KMS-11 (cell line): ENCODE measurements around the gene CATSPERD.

ENCODE experiments used
- H2AFZ ChIP-seq: fragments of 200-600 bp; sonication (generic); 2 replicates; pipeline ENCODE4 v1.6.1; 2016; ENCODE audit warnings: antibody characterized with exemption, mixed run types, low read depth
- H3K27ac ChIP-seq: fragments of 200-600 bp; sonication (generic); 2 replicates; pipeline ENCODE4 v1.6.1; 2016; ENCODE audit warnings: mild to moderate bottlenecking, mixed run types
- H3K27me3 ChIP-seq: fragments of 200-600 bp; sonication (generic); 2 replicates; pipeline ENCODE4 v1.6.1; 2017; ENCODE audit warnings: mild to moderate bottlenecking, low read depth, mixed run types, moderate library complexity; ENCODE audit not compliant: insufficient read depth
- H3K36me3 ChIP-seq: fragments of 200-600 bp; sonication (generic); 2 replicates; pipeline ENCODE4 v1.6.1; 2017; ENCODE audit warnings: mild to moderate bottlenecking, mixed run types; ENCODE audit not compliant: insufficient read depth
- H3K4me1 ChIP-seq: fragments of 200-600 bp; sonication (generic); 2 replicates; pipeline ENCODE4 v1.6.1; 2016; ENCODE audit warnings: mild to moderate bottlenecking, low read depth, mixed run types; ENCODE audit not compliant: poor library complexity, severe bottlenecking
- H3K4me2 ChIP-seq: fragments of 200-600 bp; sonication (generic); 2 replicates; pipeline ENCODE4 v1.7.0; 2016; ENCODE audit warnings: mild to moderate bottlenecking, mixed run types
- H3K4me3 ChIP-seq: fragments of 200-600 bp; sonication (generic); IDR thresholded peaks from 2 replicates; pipeline ENCODE4 v1.6.1; 2017; ENCODE audit warnings: low read depth, low read length, mixed read lengths; ENCODE audit not compliant: insufficient read depth
- H3K79me2 ChIP-seq: fragments of 200-600 bp; sonication (generic); 2 replicates; pipeline ENCODE4 v1.6.1; 2016; ENCODE audit warnings: low read depth, mixed run types; ENCODE audit not compliant: insufficient read depth
- H3K9ac ChIP-seq: fragments of 200-600 bp; sonication (generic); 2 replicates; pipeline ENCODE4 v1.6.1; 2016; ENCODE audit warnings: mild to moderate bottlenecking, mixed run types
- H4K20me1 ChIP-seq: fragments of 200-600 bp; sonication (generic); 2 replicates; pipeline ENCODE4 v1.6.1; 2016; ENCODE audit warnings: mild to moderate bottlenecking, mixed run types; ENCODE audit not compliant: insufficient read depth
- CTCF ChIP-seq: fragments of 200-600 bp; sonication (generic); conservative IDR thresholded peaks from 2 replicates; pipeline ENCODE4 v1.6.1; 2017; ENCODE audit warnings: low read depth, mild to moderate bottlenecking, antibody characterized with exemption, low read length, moderate library complexity, mixed read lengths

The CATSPERD gene

GRCh38 chr19:5822181-5822844 is 101.9 kb downstream of the CATSPERD start:
- Histone ChIP-seq H4K20me1 (no peaks in the 10 kb centered on the region), H3K27me3 (no peaks in the 10 kb centered on the region), H3K4me2 (no peak overlapping the region), H3K79me2 (no peaks in the 10 kb centered on the region), H3K4me1 (peaks cover 13% of the 10 kb centered on the region), H3K4me3 (no peak overlapping the region), H3K36me3 (no peaks in the 10 kb centered on the region), H3K27ac (no peak overlapping the region), H2AFZ (no peak overlapping the region), H3K9ac (no peak overlapping the region)
- TF ChIP-seq CTCF, result no peak

- no peak overlapping the region for H3K9ac ChIP-seq
- no peak for TF ChIP-seq CTCF
- no peak overlapping the region for H2AFZ ChIP-seq
- no peak overlapping the region for H3K27ac ChIP-seq
- peaks cover 14% of the 10 kb centered on the region for H3K4me1 ChIP-seq
- no peaks in the 10 kb centered on the region for H3K79me2 ChIP-seq
- H3K36me3 ChIP-seq, result no peaks in the 10 kb centered on the region
- H3K4me3 ChIP-seq, result no peak overlapping the region
- H3K27me3 ChIP-seq, result no peaks in the 10 kb centered on the region
- no peaks in the 10 kb centered on the region for H4K20me1 ChIP-seq
- no peak overlapping the region for H3K4me2 ChIP-seq
These were observed 103.3 kb downstream of the CATSPERD start for GRCh38 chr19:5823579-5824281.

GRCh38 chr19:5824751-5825150 is 104.3 kb downstream of the CATSPERD start:
- Histone ChIP-seq H3K4me1 (peaks cover 14% of the 10 kb centered on the region), H3K9ac (no peak overlapping the region)

GRCh38 chr19:5825178-5825577 is 104.7 kb downstream of the CATSPERD start:
- H3K9ac ChIP-seq, result no peak overlapping the region

More at GRCh38 chr19:5824751-5825150, 104.3 kb downstream of the CATSPERD start:
- Histone ChIP-seq H3K4me2 (no peak overlapping the region), H3K79me2 (no peaks in the 10 kb centered on the region), H4K20me1 (no peaks in the 10 kb centered on the region), H2AFZ (no peak overlapping the region), H3K36me3 (no peaks in the 10 kb centered on the region), H3K4me3 (no peak overlapping the region), H3K27me3 (no peaks in the 10 kb centered on the region), H3K27ac (no peak overlapping the region)
- TF ChIP-seq CTCF, result no peak

More at GRCh38 chr19:5825178-5825577, 104.7 kb downstream of the CATSPERD start:
- Histone ChIP-seq H3K79me2 (no peaks in the 10 kb centered on the region), H4K20me1 (no peaks in the 10 kb centered on the region), H3K4me2 (no peak overlapping the region), H3K27me3 (no peaks in the 10 kb centered on the region), H2AFZ (no peak overlapping the region), H3K4me1 (peaks cover 14% of the 10 kb centered on the region), H3K36me3 (no peaks in the 10 kb centered on the region), H3K27ac (no peak overlapping the region), H3K4me3 (no peak overlapping the region)
- TF ChIP-seq CTCF, result no peak
